Measurements from ENCODE around the gene AATK. TPM values are rescaled to one million over a fixed set of nuclear protein-coding genes. Genes with fewer than 3 reads are reported as not detected.

The AATK gene
- polyA plus RNA-seq, 1 donor (not counting 4 experiments of a cell fraction or from before 2014, with no cell fraction given): 0.16 TPM

GRCh38 chr17:81118308-81119221 lies 47.5 kb downstream of the AATK start:
- peak overlapping the region; percentile 49 for H3K27ac ChIP-seq (ENCODE audit: control insufficient read depth, insufficient read depth, low read length)
- FAIRE-seq (no peak), DNase-seq (ENCODE audit: low read depth, low spot score) (no peak)
- dilution Hi-C loops (cut with MboI; ENCODE audit: extremely low pct_ligation_motif_present, low sequenced_read_pairs): no loop called here
- peak overlapping the region; percentile 78 for H3K9ac ChIP-seq (ENCODE audit: control insufficient read depth, extremely low read depth, insufficient read depth, low read length)
- H3K4me2 ChIP-seq (ENCODE audit: control insufficient read depth, extremely low read depth, insufficient read depth, low read depth, low read length): peak overlapping the region; percentile 76
- H3K4me3 ChIP-seq (ENCODE audit: control insufficient read depth in 2 of 3, extremely low read depth in 1 of 3, insufficient read depth in 2 of 3, low read depth in 1 of 3, low read length in 3 of 3): peak overlapping the region; percentile 56 to 64 (median 62)
- no peak for TF ChIP-seq CTCF (optimal IDR thresholded peaks at IDR 0.05 in 1 of 3, IDR thresholded peaks at IDR 0.05 in 1 of 3, conservative IDR thresholded peaks at IDR 0.05 in 1 of 3; ENCODE audit: extremely low read depth in 1 of 3, insufficient read depth in 2 of 3, low read length in 3 of 3)
- no peak for TF ChIP-seq EZH2 (IDR thresholded peaks at IDR 0.05; ENCODE audit: low read length)
- no peaks in the 10 kb centered on the region for H3K9me3 ChIP-seq (ENCODE audit: control insufficient read depth, low read depth, low read length)
- H3K4me1 ChIP-seq (ENCODE audit: control insufficient read depth, extremely low read depth, insufficient read depth, low read length): peaks cover 12% of the 10 kb centered on the region
- peaks cover 37% of the 10 kb centered on the region for H3K27me3 ChIP-seq (ENCODE audit: control insufficient read depth, extremely low read depth, insufficient read depth, low read length)
- peaks cover 9% of the 10 kb centered on the region for H4K20me1 ChIP-seq (ENCODE audit: control insufficient read depth, extremely low read depth, insufficient read depth, low read length)
- peaks cover 4 to 15% of the 10 kb centered on the region in 2 experiments for H3K36me3 ChIP-seq (ENCODE audit: control insufficient read depth in 2 of 2, extremely low read depth in 1 of 2, insufficient read depth in 2 of 2, low read length in 2 of 2)
- no peak overlapping the region for H2AFZ ChIP-seq (ENCODE audit: control insufficient read depth, low read length)
- H3K9me1 ChIP-seq (ENCODE audit: control insufficient read depth, extremely low read depth, insufficient read depth, low read length): no peaks in the 10 kb centered on the region
- H3K79me2 ChIP-seq (ENCODE audit: control insufficient read depth, insufficient read depth, low read length): no peaks in the 10 kb centered on the region

DNA sequence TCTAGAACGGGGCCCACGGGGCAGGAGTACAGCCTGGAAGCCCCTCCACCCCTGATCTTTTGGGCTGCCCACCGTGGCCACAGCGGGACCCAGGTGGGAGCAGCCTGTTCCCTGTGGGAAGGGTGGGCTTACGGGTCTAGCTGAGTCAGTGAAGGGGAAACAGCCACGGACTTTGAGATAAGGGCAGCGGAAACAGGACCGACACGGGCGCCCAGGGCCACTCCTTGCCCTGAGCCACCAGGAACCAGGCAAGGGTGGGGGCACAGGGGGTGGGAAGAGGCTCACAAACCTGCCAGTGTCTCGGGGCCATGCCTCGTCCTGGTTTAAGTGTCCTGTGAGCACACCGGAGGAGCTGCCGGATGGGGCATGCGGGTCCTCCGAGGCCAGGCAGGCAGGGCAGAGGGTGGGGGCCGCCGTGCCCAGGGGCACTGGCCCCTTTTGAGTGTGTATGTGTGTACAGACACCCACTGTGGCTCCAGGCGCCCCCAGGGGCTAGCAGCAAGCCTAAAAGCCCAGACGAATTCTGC lies 48.3 kb downstream of the AATK start:
- H3K9me3 ChIP-seq (ENCODE audit: control insufficient read depth, low read depth, low read length): no peaks in the 10 kb centered on the region
- H3K9ac ChIP-seq (ENCODE audit: control insufficient read depth, extremely low read depth, insufficient read depth, low read length): peak overlapping the region; percentile 78
- H3K4me2 ChIP-seq (ENCODE audit: control insufficient read depth, extremely low read depth, insufficient read depth, low read depth, low read length): peak overlapping the region; percentile 76
- H3K27ac ChIP-seq (ENCODE audit: control insufficient read depth, insufficient read depth, low read length): no peak overlapping the region
- peaks cover 12% of the 10 kb centered on the region for H3K4me1 ChIP-seq (ENCODE audit: control insufficient read depth, extremely low read depth, insufficient read depth, low read length)
- TF ChIP-seq CTCF (optimal IDR thresholded peaks at IDR 0.05 in 1 of 3, IDR thresholded peaks at IDR 0.05 in 1 of 3, conservative IDR thresholded peaks at IDR 0.05 in 1 of 3; ENCODE audit: extremely low read depth in 1 of 3, insufficient read depth in 2 of 3, low read length in 3 of 3): no peak
- TF ChIP-seq EZH2 (IDR thresholded peaks at IDR 0.05; ENCODE audit: low read length): no peak
- no peaks in the 10 kb centered on the region for H3K79me2 ChIP-seq (ENCODE audit: control insufficient read depth, insufficient read depth, low read length)
- DNase-seq (ENCODE audit: low read depth, low spot score) (no peak), FAIRE-seq (no peak)
- dilution Hi-C loops (cut with MboI; ENCODE audit: extremely low pct_ligation_motif_present, low sequenced_read_pairs): no loop called here
- H4K20me1 ChIP-seq (ENCODE audit: control insufficient read depth, extremely low read depth, insufficient read depth, low read length): peaks cover 9% of the 10 kb centered on the region
- H3K9me1 ChIP-seq (ENCODE audit: control insufficient read depth, extremely low read depth, insufficient read depth, low read length): no peaks in the 10 kb centered on the region
- no peak overlapping the region for H3K4me3 ChIP-seq (ENCODE audit: control insufficient read depth in 2 of 3, extremely low read depth in 1 of 3, insufficient read depth in 2 of 3, low read depth in 1 of 3, low read length in 3 of 3)
- H2AFZ ChIP-seq (ENCODE audit: control insufficient read depth, low read length): no peak overlapping the region
- H3K27me3 ChIP-seq (ENCODE audit: control insufficient read depth, extremely low read depth, insufficient read depth, low read length): peaks cover 29% of the 10 kb centered on the region
- peaks cover 5 to 15% of the 10 kb centered on the region in 2 experiments for H3K36me3 ChIP-seq (ENCODE audit: control insufficient read depth in 2 of 2, extremely low read depth in 1 of 2, insufficient read depth in 2 of 2, low read length in 2 of 2)

Measured in keratinocyte (primary cell).